Prostate gland (tissue), 2 donors: ENCODE measurements around the gene CYP11A1.
"Not testable (repeated sequence)": the region's sequence is repeated elsewhere in the genome, so short reads cannot be mapped to it uniquely, and the experiment has no call there.

ENCODE experiments used
- CTCF ChIP-seq, 4 experiments: fragments of 200-600 bp in 2 of 4; fragments of 450-650 bp in 2 of 4; sonication (generic) in 2 of 4; IDR thresholded peaks; 1 replicate in 3 of 4; 2 replicates in 1 of 4; pipeline ENCODE4 v1.5.1; 2016 to 2019; ENCODE audit warnings: antibody characterized with exemption in 4 of 4, mild to moderate bottlenecking in 2 of 4, moderate library complexity in 2 of 4
- POLR2A ChIP-seq: fragments of 450-650 bp; IDR thresholded peaks from one replicate; pipeline ENCODE4 v1.6.1; 2016; ENCODE audit warnings: antibody characterized with exemption, mild to moderate bottlenecking
- POLR2AphosphoS5 ChIP-seq: sonication (generic); formaldehyde crosslinking; IDR thresholded peaks from one replicate; pipeline ENCODE4 v1.6.1; 2017; ENCODE audit warnings: antibody characterized with exemption

- TF ChIP-seq POLR2AphosphoS5; CTCF (IDR thresholded peaks at IDR 0.05); POLR2A: not testable (repeated sequence)
Measured at GRCh38 chr15:74356050-74356449, 11.4 kb downstream of the CYP11A1 start.
